PC-3 (cell line): ENCODE data around the gene ASB16. TPM values are rescaled to one million over a fixed set of nuclear protein-coding genes. Genes with fewer than 3 reads are reported as not detected.

Source experiments
- ATAC-seq: fragments of 200-7000 bp; cut with Tn5 transposase; 2 replicates; pipeline ENCODE4 v1.9.1; 2020; ENCODE audit warnings: mild to moderate bottlenecking, moderate library complexity
- BruUV-seq: library from RNA; stranded (reverse); fragments of 400-500 nt; replicated peaks from 2 replicates; lab custom pipeline; 2021; lab: Mats Ljungman, UMichigan
- CTCF ChIA-PET: fragments of 300-600 bp; sonication (Branson Sonifier 250); formaldehyde crosslinking; loops from one replicate; lab custom pipeline; 2022; ENCODE audit warnings: antibody characterized with exemption; lab: Charles Lee
- POLR2A ChIA-PET: fragments of 300-600 bp; sonication (Branson Sonifier 250); formaldehyde crosslinking; loops from one replicate; lab custom pipeline; 2022; ENCODE audit warnings: antibody characterized with exemption; ENCODE audit not compliant: unreplicated experiment; lab: Charles Lee
- DNase-seq: peaks from one replicate; pipeline ENCODE4 v3.0.0-alpha.2; 2015
- H2AFZ ChIP-seq: fragments of 300-600 bp; sonication (generic); 2 replicates; pipeline ENCODE4 v1.6.0; 2016; ENCODE audit warnings: antibody characterized with exemption, low read length
- H3F3A ChIP-seq: fragments of 300-600 bp; sonication (generic); one replicate; pipeline ENCODE4 v1.6.0; 2017; ENCODE audit warnings: antibody characterized with exemption, low read length, control low read depth, mild to moderate bottlenecking; ENCODE audit not compliant: unreplicated experiment
- H3K27ac ChIP-seq: fragments of 300-600 bp; sonication (generic); 2 replicates; pipeline ENCODE4 v1.5.1; 2016; ENCODE audit warnings: mild to moderate bottlenecking, low read length
- H3K27me3 ChIP-seq: fragments of 300-600 bp; sonication (generic); 2 replicates; pipeline ENCODE4 v1.6.1; 2016; ENCODE audit warnings: low read length, mixed read lengths
- H3K36me3 ChIP-seq: fragments of 300-600 bp; sonication (generic); 2 replicates; pipeline ENCODE4 v1.6.1; 2016; ENCODE audit warnings: low read depth, mixed run types, low read length, mixed read lengths
- H3K4me1 ChIP-seq: fragments of 300-600 bp; sonication (generic); 2 replicates; pipeline ENCODE4 v1.5.1; 2016; ENCODE audit warnings: low read length; ENCODE audit not compliant: insufficient read depth
- H3K4me2 ChIP-seq: fragments of 300-600 bp; sonication (generic); 2 replicates; pipeline ENCODE4 v1.6.0; 2016; ENCODE audit warnings: low read length
- H3K4me3 ChIP-seq: fragments of 300-600 bp; sonication (generic); 2 replicates; pipeline ENCODE4 v1.5.1; 2016; ENCODE audit warnings: mild to moderate bottlenecking, low read length, mixed read lengths
- H3K79me2 ChIP-seq: fragments of 300-600 bp; sonication (generic); 2 replicates; pipeline ENCODE4 v1.6.1; 2017; ENCODE audit warnings: low read length, mixed read lengths
- H3K9ac ChIP-seq: fragments of 300-600 bp; sonication (generic); 2 replicates; pipeline ENCODE4 v1.6.0; 2016; ENCODE audit warnings: mild to moderate bottlenecking, low read length
- H3K9me2 ChIP-seq: fragments of 300-600 bp; sonication (generic); replicated peaks from 2 replicates; pipeline ENCODE4 v1.6.1; 2016; ENCODE audit warnings: mixed run types, low read length, mixed read lengths
- H3K9me3 ChIP-seq: fragments of 300-600 bp; sonication (generic); 2 replicates; pipeline ENCODE4 v1.6.1; 2016; ENCODE audit warnings: low read length, mixed read lengths
- H4K20me1 ChIP-seq: fragments of 300-600 bp; sonication (generic); 2 replicates; pipeline ENCODE4 v1.6.1; 2016; ENCODE audit warnings: low read length, mixed read lengths
- CTCF ChIP-seq: fragments of 300-600 bp; sonication (generic); conservative IDR thresholded peaks from 2 replicates; pipeline ENCODE4 v1.5.1; 2017; ENCODE audit warnings: antibody characterized with exemption, low read depth, mild to moderate bottlenecking, low read length
- EZH2 ChIP-seq: fragments of 300-600 bp; sonication (generic); IDR thresholded peaks from one replicate; pipeline ENCODE4 v1.6.1; 2017; ENCODE audit warnings: antibody characterized with exemption, mild to moderate bottlenecking, low read length; ENCODE audit not compliant: unreplicated experiment
- EZH2phosphoT487 ChIP-seq: fragments of 300-600 bp; sonication (generic); IDR thresholded peaks from 2 replicates; pipeline ENCODE4 v1.6.1; 2018; ENCODE audit warnings: mild to moderate bottlenecking, antibody characterized with exemption, low read length, borderline replicate concordance
- intact Hi-C: fragments of 100-400 bp; cut with micrococcal nuclease; formaldehyde crosslinking; loops from 2 replicates; pipeline ENCODE4 v1.9.0; 2023
- total RNA-seq: library from RNA; depleted of rRNA; stranded (reverse); fragments of >200 nt; gene quantifications from 2 replicates; pipeline ENCODE4 v1.2.3, GENCODE V29; 2014

Gene ASB16
- total RNA-seq, 1 experiment from 2014 or later, result 0.51 TPM

GRCh38 chr17:44184212-44184810, 13.8 kb downstream of the ASB16 start:
- H2AFZ ChIP-seq, result no peak overlapping the region
- H3K9me3 ChIP-seq, result no peaks in the 10 kb centered on the region
- ChIA-PET POLR2A (no interaction called here), CTCF (interaction anchor here (0.5 to 1.3 kb wide), 3 partner anchors 16 to 44 kb away, joined by 3 to 8 read pairs (median 4); no protein-coding TSS in a partner anchor)
- no peak for ATAC-seq
- H3K4me3 ChIP-seq, result no peak overlapping the region
- peaks cover 18% of the 10 kb centered on the region for H3K4me1 ChIP-seq
- no TSS peak for BruUV-seq
- H3K27ac ChIP-seq, result no peak overlapping the region
- no peak for DNase-seq
- no peaks in the 10 kb centered on the region for H3K9me2 ChIP-seq
- TF ChIP-seq EZH2 (no peak), EZH2phosphoT487 (no peak), CTCF (no peak)
- H3K36me3 ChIP-seq, result peaks cover 15% of the 10 kb centered on the region; the same call in 1 of the 2 replicates
- H3K9ac ChIP-seq, result no peak overlapping the region
- peaks cover 71% of the 10 kb centered on the region for H3K79me2 ChIP-seq
- intact Hi-C loops, result loop anchor here (10.0 kb wide), 1 partner anchor 110 kb away; the partner anchor contains the start of gene G6PC3
- H4K20me1 ChIP-seq, result no peaks in the 10 kb centered on the region
- no peaks in the 10 kb centered on the region for H3F3A ChIP-seq
- H3K27me3 ChIP-seq, result no peaks in the 10 kb centered on the region
- peak overlapping the region; percentile 81; the same call in 1 of the 2 replicates for H3K4me2 ChIP-seq

DNA sequence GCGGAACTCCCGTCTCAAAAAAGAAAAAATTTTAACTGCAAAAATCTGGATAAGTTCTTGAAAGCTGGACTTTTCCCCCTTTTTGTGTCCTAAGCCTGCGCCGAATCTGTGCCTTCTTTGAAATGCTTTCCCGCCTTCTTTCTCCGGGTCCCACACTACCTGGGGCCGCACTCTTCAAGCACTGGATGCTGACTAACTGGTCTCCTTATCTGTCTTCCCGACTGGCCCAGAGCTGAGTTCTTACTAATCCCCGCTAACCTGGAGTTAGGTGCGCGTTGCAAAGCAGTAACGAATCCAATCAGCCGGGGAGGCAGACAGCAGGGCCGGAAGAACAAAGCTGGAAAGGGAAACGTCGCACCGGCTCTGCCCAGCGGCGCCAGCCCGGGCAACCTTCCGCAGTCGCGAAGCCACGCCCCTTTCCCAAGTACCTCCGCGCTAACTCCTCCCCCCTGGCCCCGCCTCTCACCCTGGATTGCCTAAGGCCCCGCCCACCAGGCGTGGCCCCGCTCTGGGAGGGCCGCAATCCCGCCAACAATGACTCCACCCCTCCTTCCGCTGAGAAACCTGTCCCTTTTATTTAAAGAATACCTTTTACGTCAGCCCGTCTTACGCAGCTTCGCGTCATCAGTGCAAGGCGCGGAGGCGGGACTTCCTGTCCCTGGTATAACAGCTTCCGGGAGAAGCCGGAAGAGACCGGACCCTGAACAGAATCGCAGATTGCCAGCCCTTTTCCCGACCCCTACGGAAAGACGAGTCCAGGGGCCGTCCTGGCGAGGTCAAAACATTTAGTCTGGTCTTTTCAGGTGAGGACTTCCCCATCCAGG, 16.0 kb downstream of the ASB16 start, which contains the start of gene TMUB2:
Gene TMUB2 (plus strand): TSS at position 666 of the 824 bp plus-strand sequence. CDS start 737 bp downstream, outside the sequence.
- H3K4me1 ChIP-seq, result peaks cover 18% of the 10 kb centered on the region
- TSS peak; percentile 74 for BruUV-seq
- intact Hi-C loops, result loop anchor here (1.0 to 10.0 kb wide), 3 partner anchors 12 to 112 kb away; partner anchors contain the start of gene G6PC3
- peak within 1 kb of the TSS; percentile 84 for H3K4me2 ChIP-seq
- ChIA-PET CTCF (interaction anchor here (0.6 to 1.3 kb wide), 7 partner anchors 23 to 337 kb away, joined by 3 to 11 read pairs (median 4); no protein-coding TSS in a partner anchor), POLR2A (interaction anchor here (0.5 to 1.0 kb wide), 5 partner anchors 18 to 570 kb away, joined by 3 to 13 read pairs (median 3); no protein-coding TSS in a partner anchor)
- peak; percentile 88 for ATAC-seq
- no peaks in the 10 kb centered on the region for H3K9me3 ChIP-seq
- H3K9ac ChIP-seq, result peak within 1 kb of the TSS; percentile 95
- no peaks in the 10 kb centered on the region for H3K9me2 ChIP-seq
- TF ChIP-seq EZH2, result no peak
- TF ChIP-seq EZH2phosphoT487, result no peak
- no peak for TF ChIP-seq CTCF
- H3K36me3 ChIP-seq, result peaks cover 15% of the 10 kb centered on the region; the same call in 1 of the 2 replicates
- H2AFZ ChIP-seq, result peak within 1 kb of the TSS; percentile 87
- no peaks in the 10 kb centered on the region for H3K27me3 ChIP-seq
- H4K20me1 ChIP-seq, result no peaks in the 10 kb centered on the region
- H3K79me2 ChIP-seq, result peaks cover 71% of the 10 kb centered on the region
- peak within 1 kb of the TSS; percentile 83 for H3K27ac ChIP-seq
- peak; percentile 100 for DNase-seq
- peak within 1 kb of the TSS; percentile 94 for H3K4me3 ChIP-seq
- no peaks in the 10 kb centered on the region for H3F3A ChIP-seq
